SKM-1 (cell line): ENCODE data around the gene FAM193A.
"Not testable (repeated sequence)": the region's sequence is repeated elsewhere in the genome, so short reads cannot be mapped to it uniquely, and the experiment has no call there.

ENCODE experiments used
- DNase-seq: peaks from one replicate; lab custom pipeline; 2025; ENCODE audit not compliant: unreplicated experiment; lab: John Stamatoyannopoulos, UW

Gene FAM193A

GRCh38 chr4:2606960-2607506 is 70.6 kb downstream of the FAM193A start:
- no peak for DNase-seq

- no peak for DNase-seq
Measured at GRCh38 chr4:2607822-2608221, 71.4 kb downstream of the FAM193A start.

GRCh38 chr4:2608291-2608690 is 71.8 kb downstream of the FAM193A start:
- DNase-seq: no peak

- DNase-seq: no peak
Measured at GRCh38 chr4:2615821-2616220, 79.4 kb downstream of the FAM193A start.

- no peak for DNase-seq
Measured at GRCh38 chr4:2617955-2618354, 81.5 kb downstream of the FAM193A start.

GRCh38 chr4:2618729-2619128 is 82.3 kb downstream of the FAM193A start:
- not testable (repeated sequence) for DNase-seq

GRCh38 chr4:2619459-2619858 is 83.0 kb downstream of the FAM193A start:
- no peak for DNase-seq

GRCh38 chr4:2621419-2621818 is 85.0 kb downstream of the FAM193A start:
- no peak for DNase-seq

GRCh38 chr4:2623442-2623841 is 87.0 kb downstream of the FAM193A start:
- DNase-seq: no peak

GRCh38 chr4:2624782-2625530 is 88.5 kb downstream of the FAM193A start:
- no peak for DNase-seq

- no peak for DNase-seq
Measured at GRCh38 chr4:2626231-2626630, 89.8 kb downstream of the FAM193A start.

GRCh38 chr4:2630556-2631273 is 94.3 kb downstream of the FAM193A start:
- DNase-seq: no peak

GRCh38 chr4:2634014-2634413 is 97.6 kb downstream of the FAM193A start:
- DNase-seq: no peak

- DNase-seq: no peak
Measured at GRCh38 chr4:2636331-2636730, 99.9 kb downstream of the FAM193A start.

- not testable (repeated sequence) for DNase-seq
Measured at GRCh38 chr4:2636994-2637393, 100.5 kb downstream of the FAM193A start.

- no peak for DNase-seq
Measured at GRCh38 chr4:2637956-2638552, 101.6 kb downstream of the FAM193A start.

- no peak for DNase-seq
Measured at GRCh38 chr4:2638730-2639129, 102.3 kb downstream of the FAM193A start.

- DNase-seq: no peak
Measured at GRCh38 chr4:2642968-2643367, 106.5 kb downstream of the FAM193A start.

GRCh38 chr4:2643555-2643954 is 107.1 kb downstream of the FAM193A start:
- DNase-seq: no peak

- DNase-seq: no peak
Measured at GRCh38 chr4:2646396-2647149, 110.1 kb downstream of the FAM193A start.
